ENCODE results near the gene RBM33. TPM values are rescaled to one million over a fixed set of nuclear protein-coding genes. Genes with fewer than 3 reads are reported as not detected.

RBM33 gene
- total and polyA plus RNA-seq, 2 donors, result 23.5 to 58.5 TPM

DNA sequence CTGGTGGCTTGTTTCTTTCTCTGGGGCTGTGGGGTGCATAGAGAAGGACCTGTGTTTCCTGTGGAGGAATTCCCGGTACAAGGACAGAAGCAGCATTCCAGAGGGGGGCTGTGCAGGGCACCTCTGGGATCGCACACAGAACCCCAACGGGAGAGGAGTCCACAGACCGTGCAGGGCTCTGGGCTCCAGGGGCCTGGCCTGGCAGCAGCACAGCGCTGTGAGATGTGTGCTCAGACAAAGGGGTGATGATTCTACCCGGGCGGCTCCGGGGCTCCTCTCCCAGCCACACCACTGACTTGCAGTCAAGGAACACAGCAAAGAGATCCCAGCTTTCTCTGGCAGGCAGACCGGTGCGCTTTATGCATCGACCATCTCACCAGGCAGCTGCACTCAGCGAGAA lies 174.7 kb downstream of the RBM33 start:
- WGBS, result 84% methylated on average over 12 of the region's 12 CpGs
- DNase-seq (ENCODE audit: low read depth in 6 of 9, low spot score in 9 of 9), result no peak
- no peaks in the 10 kb centered on the region for H3K4me1 ChIP-seq (ENCODE audit: control insufficient read depth in 2 of 2, insufficient read depth in 2 of 2, low read length in 2 of 2)
- no peaks in the 10 kb centered on the region for H3K36me3 ChIP-seq (ENCODE audit: control insufficient read depth in 2 of 2, insufficient read depth in 2 of 2, low read length in 1 of 2)
- no peak overlapping the region for H3K4me3 ChIP-seq (ENCODE audit: low read length in 2 of 2)
- H3K9me3 ChIP-seq (ENCODE audit: control insufficient read depth in 2 of 2, insufficient read depth in 1 of 2, low read length in 1 of 2), result no peaks in the 10 kb centered on the region
- H3K27ac ChIP-seq (ENCODE audit: low read depth in 1 of 2, low read length in 1 of 2), result no peak overlapping the region
- H3K27me3 ChIP-seq (ENCODE audit: control insufficient read depth in 2 of 2, insufficient read depth in 1 of 2, low read length in 1 of 2), result peaks cover 17 to 30% of the 10 kb centered on the region in 2 donors

DNA sequence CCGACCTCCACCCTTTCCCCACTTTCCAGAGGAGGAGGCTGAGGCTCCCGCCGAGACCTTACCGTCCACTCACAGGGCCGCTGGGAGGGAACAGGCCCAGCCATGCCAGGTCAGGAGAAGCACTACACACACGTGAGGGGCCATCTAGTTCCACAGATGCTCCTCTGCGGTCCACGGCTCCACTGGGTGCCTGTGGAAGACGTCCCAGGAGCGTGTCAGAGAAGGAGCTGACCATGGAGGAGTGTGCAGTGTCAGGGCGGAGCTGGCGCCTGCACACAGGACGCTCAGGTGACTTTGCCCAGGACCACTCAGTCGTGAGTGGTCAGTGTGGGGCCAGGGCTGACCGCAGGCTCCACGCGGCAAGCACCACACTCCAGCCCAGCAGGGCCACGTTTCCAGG lies 175.8 kb downstream of the RBM33 start:
- Histone ChIP-seq H3K27ac (ENCODE audit: low read depth in 1 of 2, low read length in 1 of 2) (no peak overlapping the region), H3K4me1 (ENCODE audit: control insufficient read depth in 2 of 2, insufficient read depth in 2 of 2, low read length in 2 of 2) (no peaks in the 10 kb centered on the region), H3K27me3 (ENCODE audit: control insufficient read depth in 2 of 2, insufficient read depth in 1 of 2, low read length in 1 of 2) (peaks cover 7 to 21% of the 10 kb centered on the region in 2 donors), H3K4me3 (ENCODE audit: low read length in 2 of 2) (no peak overlapping the region), H3K36me3 (ENCODE audit: control insufficient read depth in 2 of 2, insufficient read depth in 2 of 2, low read length in 1 of 2) (no peaks in the 10 kb centered on the region), H3K9me3 (ENCODE audit: control insufficient read depth in 2 of 2, insufficient read depth in 1 of 2, low read length in 1 of 2) (no peaks in the 10 kb centered on the region)
- no peak for DNase-seq (ENCODE audit: low read depth in 6 of 9, low spot score in 9 of 9)
- WGBS, result 93% methylated on average over 18 of the region's 18 CpGs

DNA sequence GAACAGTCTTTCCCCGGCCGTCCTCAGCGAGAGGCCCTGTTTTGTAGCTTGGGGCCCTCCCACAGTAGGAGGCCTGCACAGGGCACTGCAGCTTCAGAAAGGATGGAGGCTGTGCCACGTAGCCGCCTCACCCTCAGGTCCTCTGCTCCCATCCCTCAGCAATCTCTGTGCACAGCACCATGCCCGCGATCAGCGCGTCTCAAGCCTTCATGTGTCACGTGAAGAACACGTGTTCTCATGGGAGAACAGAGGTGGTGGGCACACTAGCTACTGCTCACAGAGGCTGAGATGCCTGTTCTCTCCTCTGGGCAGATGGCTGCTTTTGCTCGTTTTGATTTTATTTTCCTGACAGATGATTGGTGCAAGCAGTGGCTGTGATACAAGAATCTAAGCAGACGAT lies 176.3 kb downstream of the RBM33 start:
- Histone ChIP-seq H3K4me3 (ENCODE audit: low read length in 2 of 2) (no peak overlapping the region), H3K4me1 (ENCODE audit: control insufficient read depth in 2 of 2, insufficient read depth in 2 of 2, low read length in 2 of 2) (no peaks in the 10 kb centered on the region), H3K9me3 (ENCODE audit: control insufficient read depth in 2 of 2, insufficient read depth in 1 of 2, low read length in 1 of 2) (no peaks in the 10 kb centered on the region), H3K27me3 (ENCODE audit: control insufficient read depth in 2 of 2, insufficient read depth in 1 of 2, low read length in 1 of 2) (peaks cover 4 to 18% of the 10 kb centered on the region in 2 donors), H3K36me3 (ENCODE audit: control insufficient read depth in 2 of 2, insufficient read depth in 2 of 2, low read length in 1 of 2) (no peaks in the 10 kb centered on the region), H3K27ac (ENCODE audit: low read depth in 1 of 2, low read length in 1 of 2) (no peak overlapping the region)
- WGBS, result 88% methylated on average over 13 of the region's 13 CpGs
- DNase-seq (ENCODE audit: low read depth in 6 of 9, low spot score in 9 of 9), result no peak

DNA sequence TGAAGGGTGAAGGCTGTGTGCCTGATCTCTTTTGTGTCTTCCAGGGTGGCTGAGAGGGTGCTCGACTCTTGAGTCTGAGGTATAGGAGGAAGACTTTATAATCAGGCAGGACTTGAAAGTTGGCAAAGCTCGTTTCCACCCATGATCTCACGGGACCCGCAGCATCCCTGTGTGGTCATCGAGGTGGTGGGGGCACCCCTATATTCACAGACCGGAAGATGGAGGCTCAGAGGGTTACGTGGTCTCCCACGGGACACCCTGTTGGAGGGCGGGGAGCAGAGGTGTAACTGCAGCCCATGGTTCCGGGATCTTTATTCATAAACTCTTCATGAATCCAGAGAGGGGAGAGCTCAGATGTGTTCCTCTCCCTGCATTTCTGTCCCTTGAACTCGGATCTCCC lies 177.4 kb downstream of the RBM33 start:
- WGBS, result 92% methylated on average over 11 of the region's 11 CpGs
- DNase-seq (ENCODE audit: low read depth in 6 of 9, low spot score in 9 of 9), result no peak
- Histone ChIP-seq H3K36me3 (ENCODE audit: control insufficient read depth in 2 of 2, insufficient read depth in 2 of 2, low read length in 1 of 2) (no peaks in the 10 kb centered on the region), H3K9me3 (ENCODE audit: control insufficient read depth in 2 of 2, insufficient read depth in 1 of 2, low read length in 1 of 2) (no peaks in the 10 kb centered on the region), H3K4me1 (ENCODE audit: control insufficient read depth in 2 of 2, insufficient read depth in 2 of 2, low read length in 2 of 2) (no peaks in the 10 kb centered on the region), H3K27me3 (ENCODE audit: control insufficient read depth in 2 of 2, insufficient read depth in 1 of 2, low read length in 1 of 2) (peaks cover 0 to 10% of the 10 kb centered on the region in 2 donors), H3K4me3 (ENCODE audit: low read length in 2 of 2) (no peak overlapping the region), H3K27ac (ENCODE audit: low read depth in 1 of 2, low read length in 1 of 2) (no peak overlapping the region)

GRCh38 chr7:155824227-155824886 lies 179.9 kb downstream of the RBM33 start:
- H3K27me3 ChIP-seq (ENCODE audit: control insufficient read depth in 2 of 2, insufficient read depth in 1 of 2, low read length in 1 of 2), result peaks cover 0 to 4% of the 10 kb centered on the region in 2 donors
- H3K4me1 ChIP-seq (ENCODE audit: control insufficient read depth in 2 of 2, insufficient read depth in 2 of 2, low read length in 2 of 2), result no peaks in the 10 kb centered on the region
- WGBS, result 94% methylated on average over 17 of the region's 17 CpGs
- no peak overlapping the region for H3K4me3 ChIP-seq (ENCODE audit: low read length in 2 of 2)
- no peak for DNase-seq (ENCODE audit: low read depth in 6 of 9, low spot score in 9 of 9)
- H3K9me3 ChIP-seq (ENCODE audit: control insufficient read depth in 2 of 2, insufficient read depth in 1 of 2, low read length in 1 of 2), result no peaks in the 10 kb centered on the region
- H3K27ac ChIP-seq (ENCODE audit: low read depth in 1 of 2, low read length in 1 of 2), result no peak overlapping the region
- H3K36me3 ChIP-seq (ENCODE audit: control insufficient read depth in 2 of 2, insufficient read depth in 2 of 2, low read length in 1 of 2), result no peaks in the 10 kb centered on the region

- DNase-seq (ENCODE audit: low read depth in 6 of 9, low spot score in 9 of 9), result no peak
- no peaks in the 10 kb centered on the region for H3K9me3 ChIP-seq (ENCODE audit: control insufficient read depth in 2 of 2, insufficient read depth in 1 of 2, low read length in 1 of 2)
- peaks cover 0 to 6% of the 10 kb centered on the region in 2 donors for H3K27me3 ChIP-seq (ENCODE audit: control insufficient read depth in 2 of 2, insufficient read depth in 1 of 2, low read length in 1 of 2)
- no peak overlapping the region for H3K4me3 ChIP-seq (ENCODE audit: low read length in 2 of 2)
- H3K27ac ChIP-seq (ENCODE audit: low read depth in 1 of 2, low read length in 1 of 2), result no peak overlapping the region
- no peaks in the 10 kb centered on the region for H3K4me1 ChIP-seq (ENCODE audit: control insufficient read depth in 2 of 2, insufficient read depth in 2 of 2, low read length in 2 of 2)
- H3K36me3 ChIP-seq (ENCODE audit: control insufficient read depth in 2 of 2, insufficient read depth in 2 of 2, low read length in 1 of 2), result no peaks in the 10 kb centered on the region
- WGBS, result 46% methylated on average over 3 of the region's 3 CpGs
These were observed 180.9 kb downstream of the RBM33 start for GRCh38 chr7:155825336-155825735.

GRCh38 chr7:155829796-155830470 lies 185.5 kb downstream of the RBM33 start:
- WGBS, result 90% methylated on average over 17 of the region's 17 CpGs
- H3K4me3 ChIP-seq (ENCODE audit: low read length in 2 of 2), result no peak overlapping the region
- no peak overlapping the region for H3K27ac ChIP-seq (ENCODE audit: low read depth in 1 of 2, low read length in 1 of 2)
- H3K36me3 ChIP-seq (ENCODE audit: control insufficient read depth in 2 of 2, insufficient read depth in 2 of 2, low read length in 1 of 2), result no peaks in the 10 kb centered on the region
- H3K4me1 ChIP-seq (ENCODE audit: control insufficient read depth in 2 of 2, insufficient read depth in 2 of 2, low read length in 2 of 2), result no peaks in the 10 kb centered on the region
- peaks cover 2 to 6% of the 10 kb centered on the region in 2 donors for H3K27me3 ChIP-seq (ENCODE audit: control insufficient read depth in 2 of 2, insufficient read depth in 1 of 2, low read length in 1 of 2)
- H3K9me3 ChIP-seq (ENCODE audit: control insufficient read depth in 2 of 2, insufficient read depth in 1 of 2, low read length in 1 of 2), result no peaks in the 10 kb centered on the region
- DNase-seq (ENCODE audit: low read depth in 6 of 9, low spot score in 9 of 9), result no peak

Other genes starting within 250 kb of the RBM33 start
- gene EN2, start 186.5 kb upstream of the RBM33 start, total RNA-seq, result under 0.01 TPM
- gene EN2, start 186.5 kb upstream of the RBM33 start, polyA plus RNA-seq, result 0.05 TPM
- not detected for gene CNPY1, start 98.1 kb upstream of the RBM33 start, total RNA-seq
- gene CNPY1, start 98.1 kb upstream of the RBM33 start, polyA plus RNA-seq, result 0.05 TPM
- gene SHH, start 167.8 kb downstream of the RBM33 start, total RNA-seq, result 0.05 TPM
- 0.09 TPM for gene SHH, start 167.8 kb downstream of the RBM33 start, polyA plus RNA-seq